NCI-H2171 (cell line): ENCODE measurements around the gene RAB11FIP3.

Experiments
- DNase-seq: peaks from one replicate; lab custom pipeline; 2025; lab: John Stamatoyannopoulos, UW

Gene RAB11FIP3

DNA sequence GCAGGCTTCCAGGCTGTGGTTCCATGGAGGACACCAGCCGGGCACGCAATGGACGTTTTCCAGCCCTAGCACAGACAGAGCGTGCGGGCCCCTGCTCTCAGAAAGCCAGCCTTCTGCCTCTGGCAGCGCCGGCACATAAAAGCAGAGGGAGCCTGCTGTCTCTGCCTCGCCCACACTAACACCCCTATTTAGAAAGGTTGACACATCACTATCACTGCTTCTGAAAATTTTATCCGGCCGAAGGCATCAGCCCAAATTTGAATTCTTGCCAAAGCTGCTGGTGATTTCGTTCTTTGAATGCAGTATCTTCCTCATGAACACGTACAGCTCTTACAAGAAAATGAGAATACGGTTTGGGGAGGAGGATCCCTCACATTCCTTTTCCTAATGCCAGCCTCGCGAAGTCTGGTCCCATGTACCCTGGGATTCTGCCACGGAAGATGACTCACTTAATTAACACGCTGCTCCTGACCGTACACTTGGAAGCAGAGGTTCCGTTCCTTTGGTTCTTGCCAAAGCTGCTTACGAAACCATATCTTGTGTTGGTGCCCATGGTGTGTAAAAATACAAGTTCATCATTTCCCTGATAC, 1.3 kb upstream of the RAB11FIP3 start:
- DNase-seq, result no peak

DNA sequence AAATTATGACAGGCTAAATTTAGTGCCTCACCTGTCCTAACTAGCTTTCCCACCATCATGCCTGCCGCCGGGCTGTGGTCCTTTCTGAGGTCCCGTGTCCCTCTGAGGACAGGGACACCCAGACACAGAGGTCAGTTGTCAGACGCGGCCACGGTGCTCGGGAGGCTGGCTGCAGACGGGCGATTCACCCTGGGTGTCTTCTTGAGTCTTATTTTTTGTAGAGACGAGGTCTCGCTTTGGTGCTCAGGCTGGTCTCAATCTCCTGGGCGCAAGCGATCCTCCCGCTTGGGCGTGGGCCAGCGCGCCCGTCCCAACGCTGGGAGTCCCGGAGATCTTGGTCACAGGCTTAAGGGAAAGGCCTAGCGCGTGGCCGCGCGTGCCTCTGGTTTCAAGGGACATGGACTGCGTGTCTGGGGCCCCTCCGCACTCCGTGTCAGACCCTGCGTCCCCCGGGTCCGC, 797 bp upstream of the RAB11FIP3 start:
- DNase-seq, result no peak

DNA sequence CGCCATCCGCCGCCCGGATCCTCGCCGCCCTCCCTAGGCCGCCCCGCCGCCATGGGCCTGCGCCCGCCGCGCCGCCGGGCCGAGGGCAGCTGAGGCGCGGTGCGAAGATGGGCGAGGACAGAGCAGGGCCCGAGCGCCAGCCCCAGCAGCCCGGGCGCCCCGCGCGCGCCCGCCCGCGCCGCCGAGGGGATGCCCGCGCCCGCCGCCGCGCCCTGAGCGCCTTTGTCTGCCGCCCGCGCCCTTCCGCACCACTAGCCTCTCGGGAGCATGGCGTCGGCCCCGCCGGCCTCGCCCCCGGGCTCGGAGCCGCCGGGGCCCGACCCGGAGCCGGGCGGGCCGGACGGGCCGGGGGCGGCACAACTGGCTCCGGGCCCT, 278 bp downstream of the RAB11FIP3 start:
- peak; percentile 33 for DNase-seq

DNA sequence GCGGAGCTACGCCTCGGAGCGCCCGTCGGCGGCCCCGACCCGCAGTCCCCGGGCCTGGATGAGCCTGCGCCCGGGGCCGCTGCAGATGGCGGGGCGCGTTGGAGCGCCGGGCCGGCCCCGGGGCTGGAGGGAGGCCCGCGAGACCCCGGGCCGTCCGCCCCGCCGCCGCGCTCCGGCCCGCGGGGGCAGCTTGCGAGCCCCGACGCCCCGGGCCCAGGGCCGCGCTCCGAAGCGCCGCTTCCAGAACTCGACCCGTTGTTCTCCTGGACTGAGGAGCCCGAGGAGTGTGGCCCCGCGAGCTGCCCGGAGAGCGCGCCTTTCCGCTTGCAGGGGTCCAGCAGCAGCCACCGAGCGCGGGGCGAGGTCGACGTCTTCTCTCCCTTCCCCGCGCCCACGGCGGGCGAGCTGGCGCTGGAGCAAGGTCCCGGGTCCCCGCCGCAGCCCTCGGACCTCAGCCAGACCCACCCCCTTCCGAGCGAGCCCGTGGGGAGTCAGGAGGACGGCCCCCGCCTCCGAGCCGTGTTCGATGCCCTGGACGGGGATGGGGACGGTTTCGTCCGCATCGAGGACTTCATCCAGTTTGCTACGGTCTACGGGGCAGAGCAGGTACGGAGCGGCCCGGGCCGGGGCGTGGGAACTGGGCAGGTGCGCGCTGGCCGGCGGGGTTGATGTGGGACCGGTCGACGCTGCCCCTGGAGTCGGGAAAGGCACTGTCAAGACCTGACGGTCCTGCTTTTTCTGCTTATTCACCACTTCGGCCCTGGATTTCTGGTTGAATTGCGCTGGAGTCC, 861 bp downstream of the RAB11FIP3 start:
- DNase-seq, result no peak

DNA sequence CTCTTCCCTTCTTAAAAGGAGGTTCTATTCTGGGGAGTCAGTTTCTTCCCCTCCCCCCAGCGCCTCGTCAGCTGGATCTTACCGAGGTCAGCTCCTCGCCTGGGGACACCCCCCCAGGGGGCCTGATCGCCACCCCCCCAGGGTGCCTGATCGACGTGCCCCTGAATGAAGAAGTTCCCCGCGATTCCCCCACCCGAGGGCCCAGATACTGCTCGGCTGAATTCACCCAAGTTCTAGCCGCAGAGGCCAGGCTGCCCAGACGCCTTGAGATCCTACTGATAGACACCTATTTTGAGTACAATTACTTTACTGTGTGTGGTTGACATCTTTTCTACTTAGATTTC, 1.4 kb downstream of the RAB11FIP3 start:
- no peak for DNase-seq

DNA sequence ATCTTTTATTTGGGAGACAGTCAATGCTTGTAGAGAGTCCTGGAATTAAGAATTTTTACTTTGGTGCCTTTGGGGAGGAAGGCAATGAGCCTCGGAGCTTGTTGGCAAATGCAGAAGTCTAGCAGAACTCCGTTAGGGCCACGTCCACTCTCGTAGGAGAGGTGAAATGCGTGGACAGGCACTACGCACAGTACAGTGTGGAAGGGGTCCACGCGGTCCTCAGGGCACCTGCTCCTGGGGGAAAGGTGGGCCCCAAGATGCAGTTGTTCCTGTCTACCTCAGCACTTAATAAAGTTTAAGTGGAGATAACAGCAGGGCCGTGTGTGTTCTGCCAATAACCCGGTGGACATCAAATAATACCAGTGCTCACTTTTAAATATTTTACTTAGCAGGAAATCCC, 1.8 kb downstream of the RAB11FIP3 start:
- DNase-seq, result no peak

DNA sequence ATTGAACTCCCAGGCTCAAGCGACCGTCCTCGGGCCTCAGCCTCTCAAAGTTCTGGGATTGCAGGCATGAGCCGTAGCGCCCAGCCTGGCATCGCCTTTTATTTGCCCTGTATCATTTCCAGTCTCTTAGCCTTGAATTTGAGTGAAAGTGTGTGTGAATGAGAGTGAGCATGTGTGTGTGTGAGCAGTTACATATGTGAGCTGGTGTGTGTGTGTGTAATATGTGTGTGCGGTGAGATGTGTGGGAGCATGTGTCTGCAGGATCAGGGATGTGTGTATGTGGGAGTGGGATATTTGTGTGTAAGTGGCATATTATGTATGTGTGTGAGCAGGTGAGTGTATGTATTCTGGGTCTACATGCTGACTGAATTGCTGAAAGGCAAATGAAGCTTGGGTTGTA, 5.5 kb downstream of the RAB11FIP3 start:
- DNase-seq, result no peak

DNA sequence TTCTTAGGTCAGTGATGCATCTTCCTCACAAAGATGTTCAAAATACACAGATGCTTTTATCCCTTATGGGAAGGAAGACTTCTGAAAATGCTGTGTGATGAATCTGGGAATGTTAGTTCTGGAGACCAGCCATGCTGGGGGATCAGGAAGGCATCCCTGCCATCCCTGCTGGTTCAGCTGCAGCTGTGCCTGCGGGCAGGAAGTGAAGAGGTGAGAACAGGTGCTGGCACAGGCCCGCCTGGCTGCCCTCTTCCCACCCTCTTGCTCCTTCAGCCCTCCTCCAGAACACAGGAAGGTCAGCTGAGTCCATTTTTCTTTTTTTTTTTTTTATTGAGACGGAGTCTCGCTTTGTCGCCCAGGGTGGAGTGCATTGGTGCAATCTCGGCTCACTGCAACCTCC, 15.2 kb downstream of the RAB11FIP3 start:
- DNase-seq, result no peak

DNA sequence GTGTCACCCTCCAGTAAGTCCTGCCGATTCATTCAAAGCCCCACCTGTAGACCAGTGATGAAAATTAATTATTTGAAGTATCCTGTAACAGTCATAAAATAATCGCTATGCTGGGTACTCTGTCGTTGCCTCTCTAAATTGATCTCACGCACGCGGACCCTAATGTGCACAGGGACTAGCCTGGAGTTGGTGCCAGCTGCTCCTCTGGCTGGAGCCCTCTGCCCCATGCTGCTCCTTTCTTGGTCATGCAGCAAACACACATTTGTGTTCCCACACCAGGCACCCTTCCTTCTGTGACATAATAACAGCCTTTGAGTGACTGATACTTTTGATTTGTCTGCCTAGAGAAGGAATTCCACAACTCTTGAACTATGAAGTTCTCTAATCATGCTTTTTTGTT, 16.0 kb downstream of the RAB11FIP3 start:
- no peak for DNase-seq

DNA sequence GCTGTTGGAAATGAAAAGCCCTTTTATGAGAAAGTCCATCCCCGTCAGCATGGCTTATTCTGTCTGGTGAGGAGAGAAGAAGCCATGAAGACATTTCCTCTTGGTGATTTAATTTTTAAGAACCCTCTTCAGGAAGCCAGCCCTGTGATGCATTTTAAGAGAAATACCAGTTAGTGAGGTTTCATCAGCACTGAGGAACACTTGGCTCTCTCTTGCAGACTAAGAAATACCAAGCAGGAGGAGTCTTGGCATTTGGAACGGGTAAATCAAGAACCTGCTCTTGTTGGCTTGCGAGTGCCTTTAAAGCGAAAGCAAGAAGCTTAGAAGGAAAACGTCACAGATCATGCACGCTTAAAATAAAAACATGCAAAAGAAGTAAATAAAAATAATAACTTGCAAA, 17.5 kb downstream of the RAB11FIP3 start:
- no peak for DNase-seq

DNA sequence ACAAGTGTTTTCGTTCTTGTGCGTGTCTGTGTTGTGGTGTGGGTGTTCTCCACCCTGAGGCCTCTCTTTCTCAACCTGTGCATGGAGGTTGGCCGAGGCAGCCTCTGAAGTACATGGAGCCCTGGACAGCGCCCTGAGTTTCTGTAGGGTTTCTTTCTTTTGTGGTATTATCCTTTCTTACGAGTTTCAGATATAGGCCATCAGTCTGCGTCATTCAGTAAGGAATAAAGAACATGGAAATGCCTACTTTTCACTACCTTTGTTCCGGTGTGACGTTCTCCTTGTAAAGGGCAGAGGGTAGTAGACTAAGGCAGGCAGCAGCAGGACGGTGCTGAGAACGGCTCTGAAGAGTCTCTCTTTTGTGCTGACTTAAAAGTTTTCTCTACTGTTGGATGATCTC, 18.6 kb downstream of the RAB11FIP3 start:
- DNase-seq, result no peak

DNA sequence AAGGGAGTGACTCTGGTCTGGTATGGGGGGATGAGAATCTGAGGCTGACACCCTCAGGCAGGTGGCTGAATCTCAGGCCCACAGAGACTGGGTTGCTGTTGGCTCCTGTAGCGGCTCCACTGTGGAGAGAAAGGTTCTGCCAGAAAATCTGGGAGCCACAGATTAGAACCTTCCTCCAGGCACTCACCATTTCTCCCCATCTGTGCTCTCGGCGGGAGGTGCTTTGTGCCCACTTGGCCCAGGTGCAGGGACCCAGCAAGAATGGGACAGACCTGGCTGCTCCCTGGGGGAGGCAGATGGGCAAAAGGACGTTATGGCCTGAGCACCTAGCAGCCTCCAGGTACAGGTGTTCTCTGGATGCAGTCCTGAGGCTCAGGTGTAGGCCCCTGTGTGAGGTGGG, 20.1 kb downstream of the RAB11FIP3 start:
- DNase-seq, result no peak

DNA sequence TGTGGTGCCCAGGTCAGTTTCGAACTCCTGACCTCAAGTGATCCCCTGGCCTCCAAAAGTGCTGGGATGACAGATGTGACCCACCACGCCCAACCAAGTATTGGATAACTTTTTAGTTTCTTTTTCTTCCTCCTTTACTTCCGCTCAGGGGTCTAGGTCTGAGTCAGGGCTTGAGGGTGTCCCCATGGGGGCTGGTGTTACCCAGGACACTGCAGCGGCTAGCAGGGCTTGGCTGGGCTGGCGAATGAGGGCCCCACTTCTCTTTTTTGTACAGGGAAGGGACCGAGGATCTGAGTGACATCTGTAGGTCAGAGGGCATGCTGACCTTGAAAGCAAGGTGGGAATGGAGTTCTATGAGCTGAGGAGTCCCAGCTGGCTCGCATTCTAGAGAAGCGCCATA, 24.9 kb downstream of the RAB11FIP3 start:
- DNase-seq, result no peak

DNA sequence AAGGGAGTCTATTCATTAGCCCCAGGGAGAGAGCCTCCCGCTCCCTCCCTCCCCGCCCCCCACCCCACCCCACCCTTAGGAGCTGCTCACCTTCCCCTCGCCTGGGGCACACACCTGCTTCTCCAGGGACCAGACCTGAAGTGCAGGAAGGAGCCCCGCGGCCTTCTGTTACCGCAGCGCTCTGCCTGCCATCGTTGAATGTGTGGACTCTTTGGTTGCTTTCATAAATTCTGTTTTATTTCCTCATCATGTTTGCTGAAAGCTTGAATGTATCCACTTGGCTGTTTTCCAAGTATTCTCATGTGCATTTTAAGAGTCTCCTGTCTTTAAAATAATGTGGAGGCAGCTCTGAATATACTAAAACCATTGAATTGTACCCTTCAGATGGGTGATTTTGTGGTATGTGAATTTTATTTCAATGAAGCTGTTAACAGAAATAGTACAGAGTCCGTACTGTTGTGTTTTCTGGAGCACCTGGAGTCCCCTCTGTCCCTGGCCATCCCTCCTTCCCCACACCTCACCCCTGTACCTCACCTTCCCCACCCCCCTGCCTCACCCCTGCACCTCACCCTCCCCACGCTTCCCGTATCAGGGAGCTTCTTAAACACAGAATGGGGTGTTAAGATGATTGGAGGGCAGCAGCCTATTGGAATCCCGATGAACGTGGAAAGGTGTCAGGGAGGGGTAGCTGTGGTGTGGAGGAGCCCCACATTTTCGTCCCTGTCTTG, 25.5 kb downstream of the RAB11FIP3 start:
- DNase-seq, result peak; percentile 52

DNA sequence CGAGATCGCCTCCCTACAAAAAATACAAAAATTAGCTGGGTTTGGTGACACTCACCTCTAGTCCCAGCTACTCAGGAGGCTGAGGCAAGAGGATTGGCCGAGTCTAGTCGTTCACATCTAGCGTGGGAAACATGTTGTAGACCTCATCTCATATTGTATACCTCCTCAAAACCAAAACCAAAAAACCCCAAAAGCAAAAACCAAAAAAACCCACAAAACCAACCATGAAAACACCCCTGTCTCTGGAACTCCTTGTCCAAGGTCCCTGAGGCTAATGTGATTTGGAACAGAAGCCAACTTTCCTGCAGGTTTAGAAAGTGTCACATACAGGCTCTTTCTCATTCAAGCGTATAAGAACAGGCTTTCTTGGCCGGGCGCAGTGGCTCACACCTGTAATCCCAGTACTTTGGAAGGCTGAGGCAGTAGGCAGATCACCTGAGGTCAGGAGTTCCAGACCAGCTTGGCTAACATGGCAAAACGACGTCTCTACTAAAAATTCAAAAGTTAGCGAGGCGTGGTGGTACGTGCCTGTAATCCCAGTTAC, 29.0 kb downstream of the RAB11FIP3 start:
- DNase-seq, result no peak

DNA sequence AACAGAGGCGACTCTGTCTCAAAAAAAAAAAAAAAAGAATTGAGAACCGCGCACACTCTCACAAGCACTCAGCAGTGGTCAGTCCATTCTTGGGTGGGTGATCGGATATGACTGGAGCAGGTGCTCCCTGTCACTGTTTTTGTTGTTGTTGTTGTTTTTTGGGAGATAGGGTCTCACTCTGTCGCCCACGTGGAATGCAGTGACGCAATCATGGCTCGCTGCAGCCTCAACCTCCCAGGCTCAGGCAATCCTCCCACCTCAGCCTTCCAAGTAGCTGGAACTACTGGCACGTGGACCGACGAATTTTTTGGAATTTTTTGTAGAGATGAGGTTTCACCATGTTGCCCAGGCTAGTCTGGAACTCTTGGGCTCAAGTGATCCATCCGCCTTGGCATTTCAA, 30.0 kb downstream of the RAB11FIP3 start:
- no peak for DNase-seq

DNA sequence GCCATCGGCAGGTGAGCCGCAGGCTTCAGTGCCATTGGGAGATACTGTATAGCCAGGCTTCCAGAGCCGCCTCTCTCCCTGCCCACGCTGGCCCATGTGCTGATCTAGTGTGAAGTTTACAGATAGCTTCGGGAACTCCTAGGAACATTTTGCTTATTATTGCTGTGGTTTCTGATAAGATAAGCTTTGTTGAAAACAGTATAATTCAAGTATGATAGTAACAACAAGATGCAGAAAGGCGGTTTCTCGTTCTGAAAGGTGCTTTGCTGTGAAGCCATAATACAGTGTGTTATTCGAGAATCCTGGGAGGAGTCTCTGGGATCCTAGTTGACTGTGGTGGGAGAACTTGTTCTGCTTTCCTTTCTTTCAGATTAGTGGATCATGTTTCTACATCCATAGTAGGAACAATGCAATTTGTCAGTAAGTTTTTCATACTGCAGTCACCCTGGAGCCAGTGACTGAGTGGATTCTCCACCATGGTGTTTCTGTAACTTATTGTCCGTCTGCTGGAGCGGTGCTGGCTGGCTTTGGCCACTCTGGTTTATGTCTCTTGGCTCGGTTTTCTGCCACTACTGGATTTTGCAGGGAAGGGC, 31.5 kb downstream of the RAB11FIP3 start:
- DNase-seq, result no peak

DNA sequence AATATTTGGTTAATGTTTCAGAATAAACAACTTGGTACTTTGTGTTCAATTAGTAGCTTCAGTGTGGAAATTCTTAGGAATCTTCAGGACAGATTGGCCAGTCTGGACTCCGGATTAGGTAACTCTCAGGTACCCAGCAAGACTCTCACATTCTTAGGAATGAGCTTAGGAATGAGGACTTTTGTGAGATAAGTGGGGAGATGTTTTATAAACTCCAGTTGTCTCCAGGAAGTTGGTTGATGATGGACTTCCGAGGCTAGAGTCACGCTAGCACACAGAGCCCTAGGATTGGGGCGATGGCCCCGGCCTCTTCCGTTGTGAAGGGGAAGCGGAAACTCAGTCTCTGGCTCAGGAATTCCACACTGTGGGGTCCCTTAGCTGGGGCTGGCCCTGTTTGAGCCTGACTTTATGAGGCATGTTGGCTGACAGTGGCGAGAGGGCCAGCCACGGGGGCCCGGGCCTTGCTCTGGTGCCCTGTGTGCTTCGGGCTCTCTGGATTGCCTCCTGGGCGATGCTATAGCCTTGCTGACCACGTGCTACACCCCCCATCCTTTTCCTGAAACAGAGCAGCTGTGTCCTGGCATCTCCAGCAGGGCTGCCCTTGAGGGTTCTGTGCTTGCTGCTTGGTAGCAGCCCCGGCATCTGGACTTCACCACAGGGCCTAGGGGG, 32.4 kb downstream of the RAB11FIP3 start:
- no peak for DNase-seq

DNA sequence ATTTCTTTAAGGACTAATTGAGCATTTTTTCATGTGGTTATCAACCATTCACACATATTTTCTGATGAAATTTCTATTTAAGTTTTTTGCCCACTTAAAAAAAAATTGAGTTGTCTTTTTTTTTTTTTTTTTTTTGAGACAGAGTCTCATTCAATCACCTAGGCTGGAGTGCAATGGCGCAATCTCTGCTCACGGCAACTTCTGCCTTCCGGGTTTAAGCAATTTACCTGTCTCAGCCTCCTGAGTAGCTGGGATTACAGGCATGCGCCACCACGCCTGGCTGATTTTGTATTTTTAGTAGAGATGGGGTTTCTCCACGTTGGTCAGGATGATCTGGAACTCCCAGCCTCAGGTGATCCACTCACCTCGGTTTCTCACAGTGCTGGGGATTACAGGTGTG, 34.3 kb downstream of the RAB11FIP3 start:
- no peak for DNase-seq

DNA sequence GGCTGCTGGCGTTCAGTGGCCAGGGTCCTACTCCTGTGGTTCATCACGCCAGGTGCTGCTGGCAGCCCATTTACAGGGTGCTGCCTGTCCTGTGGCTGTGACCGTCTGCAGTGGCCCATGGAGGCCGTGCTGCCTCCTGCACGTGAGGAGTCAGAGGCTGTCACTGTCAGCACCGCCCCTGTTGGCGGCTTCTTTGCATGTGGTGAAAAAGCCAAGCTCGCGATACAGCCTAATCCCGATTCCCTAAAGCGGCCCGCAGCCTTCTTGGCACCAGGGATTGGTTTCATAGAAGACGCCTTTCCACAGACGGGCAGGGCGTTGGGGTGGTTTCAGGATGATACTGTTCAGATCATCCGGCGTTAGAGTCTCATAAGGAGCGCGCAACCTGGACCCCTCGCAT, 35.3 kb downstream of the RAB11FIP3 start:
- DNase-seq, result no peak

DNA sequence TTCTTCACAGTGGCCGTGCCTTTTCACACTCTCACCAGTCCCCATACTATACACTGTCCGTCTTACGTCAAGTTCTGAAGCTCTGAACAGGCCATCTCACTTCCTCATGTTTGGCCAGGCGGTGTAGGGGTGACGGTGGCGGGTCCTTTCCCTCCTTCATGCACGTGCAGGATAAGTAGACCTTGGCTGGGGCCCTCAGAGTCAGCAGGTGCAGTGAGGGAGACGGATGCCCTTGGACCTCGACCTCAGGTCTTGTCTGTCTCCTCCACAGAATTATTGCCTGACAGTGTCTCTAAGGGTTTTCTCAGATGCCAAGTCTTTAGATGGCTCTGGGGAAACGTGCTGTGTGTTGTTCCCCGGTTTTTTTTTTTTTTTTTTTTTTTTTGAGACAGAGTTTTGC, 37.6 kb downstream of the RAB11FIP3 start:
- DNase-seq, result no peak

DNA sequence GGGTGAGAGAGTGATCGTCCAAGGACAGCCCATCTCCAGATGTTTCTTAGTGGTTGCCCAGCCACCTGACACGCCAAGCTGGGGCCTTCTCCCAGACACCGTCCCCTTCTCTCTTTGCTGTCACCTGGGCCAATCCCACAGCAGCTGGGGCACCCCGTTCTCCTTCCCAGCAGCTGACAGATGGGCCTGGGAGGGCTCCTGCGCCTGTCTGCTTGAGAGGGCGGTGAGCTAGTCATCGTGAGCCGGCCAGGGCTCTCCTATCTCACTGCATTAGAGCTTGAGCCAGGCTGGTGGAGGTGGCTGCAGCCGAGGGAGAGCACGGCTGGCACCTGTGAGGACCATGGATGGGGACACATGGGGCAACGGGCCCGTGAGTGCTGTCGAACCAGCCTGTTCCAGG, 41.2 kb downstream of the RAB11FIP3 start:
- DNase-seq, result peak; percentile 64
